Activated CD4-positive, CD25-positive, alpha-beta regulatory T cell treated with anti-CD3 and anti-CD28 coated beads, Interleukin-2, amount 50 U/mL, for 72 hours (primary cell): ENCODE results near the gene KLHDC3.
"Not testable (repeated sequence)": the region's sequence is repeated elsewhere in the genome, so short reads cannot be mapped to it uniquely, and the experiment has no call there.

ENCODE experiments used
- DNase-seq: peaks from one replicate; pipeline ENCODE4 v3.0.0; 2021

Gene KLHDC3

DNA sequence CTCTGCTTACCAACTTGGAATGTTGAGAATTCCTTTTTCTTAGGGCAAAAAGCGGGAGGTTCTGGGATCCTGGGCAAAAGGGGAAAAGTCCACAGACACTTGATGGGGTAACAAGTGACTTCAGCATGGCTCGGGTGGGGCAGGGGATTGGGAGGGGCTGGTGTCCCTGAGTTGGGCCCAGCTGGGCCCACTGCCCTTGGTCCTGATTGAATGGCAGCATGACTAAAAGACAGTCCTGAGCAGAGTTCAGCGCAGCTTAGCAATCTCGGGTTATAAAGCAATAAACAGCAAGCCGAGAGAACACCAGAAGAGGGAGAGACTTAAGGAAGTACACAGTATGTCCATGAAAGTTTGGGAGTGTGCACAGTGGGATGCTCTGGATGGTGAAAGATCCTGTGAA is 24.1 kb upstream of the KLHDC3 start:
- no peak for DNase-seq

DNA sequence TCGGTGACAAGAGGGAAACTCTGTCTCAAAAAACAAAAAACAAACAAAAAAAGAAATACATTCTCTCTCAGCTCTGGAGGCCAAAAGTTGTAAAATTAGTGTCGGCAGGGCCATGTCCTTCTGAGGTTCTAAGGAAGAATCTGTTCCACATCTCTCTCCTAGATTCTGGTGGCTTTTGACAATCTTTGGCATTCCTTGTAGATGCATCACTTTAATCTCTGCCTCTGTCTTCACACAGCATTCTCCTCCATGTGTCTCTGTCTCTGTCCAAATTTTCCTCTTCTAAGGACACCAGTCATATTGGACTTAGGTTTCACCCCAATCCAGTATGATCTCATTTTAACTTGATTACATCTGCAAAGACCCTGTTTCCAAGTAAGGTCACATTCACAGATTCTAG is 20.6 kb upstream of the KLHDC3 start:
- DNase-seq: no peak

DNA sequence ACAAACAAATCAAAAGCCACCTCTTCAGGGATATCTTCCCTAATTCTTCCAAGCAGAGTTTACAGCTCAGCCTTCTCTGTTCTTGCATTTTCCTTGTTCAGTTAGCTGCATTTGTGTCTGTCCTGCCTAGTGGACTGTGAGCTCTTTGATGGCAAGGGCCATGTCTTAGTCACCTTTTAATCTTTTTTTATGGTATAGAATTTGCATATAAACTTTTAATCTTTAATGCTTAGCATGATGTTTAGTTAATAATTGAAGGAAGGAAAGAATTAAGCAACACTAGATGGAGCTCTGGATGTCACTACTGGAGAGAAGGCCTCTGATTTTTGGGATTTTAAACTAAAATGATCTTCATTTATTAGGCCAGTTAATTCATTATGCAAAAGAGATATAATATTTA is 17.5 kb upstream of the KLHDC3 start:
- no peak for DNase-seq

DNA sequence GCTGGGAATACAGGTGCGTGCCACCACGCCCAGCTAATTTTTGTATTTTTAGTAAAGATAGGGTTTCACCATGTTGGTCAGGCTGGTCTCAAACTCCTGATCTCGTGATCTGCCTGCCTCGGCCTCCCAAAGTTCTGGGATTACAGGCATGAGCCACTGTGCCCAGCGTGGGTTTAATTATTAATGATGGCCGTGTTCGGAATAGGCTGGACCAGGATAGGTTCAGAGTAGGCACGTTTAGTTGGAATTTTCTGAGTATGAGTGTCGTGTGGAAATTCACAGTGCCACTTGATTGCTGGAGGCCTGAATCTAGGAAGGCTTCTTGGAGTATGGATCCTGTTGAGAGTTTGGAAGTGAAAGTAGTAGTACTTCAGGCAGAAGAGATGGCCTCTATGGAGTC is 15.8 kb upstream of the KLHDC3 start:
- DNase-seq: not testable (repeated sequence)

DNA sequence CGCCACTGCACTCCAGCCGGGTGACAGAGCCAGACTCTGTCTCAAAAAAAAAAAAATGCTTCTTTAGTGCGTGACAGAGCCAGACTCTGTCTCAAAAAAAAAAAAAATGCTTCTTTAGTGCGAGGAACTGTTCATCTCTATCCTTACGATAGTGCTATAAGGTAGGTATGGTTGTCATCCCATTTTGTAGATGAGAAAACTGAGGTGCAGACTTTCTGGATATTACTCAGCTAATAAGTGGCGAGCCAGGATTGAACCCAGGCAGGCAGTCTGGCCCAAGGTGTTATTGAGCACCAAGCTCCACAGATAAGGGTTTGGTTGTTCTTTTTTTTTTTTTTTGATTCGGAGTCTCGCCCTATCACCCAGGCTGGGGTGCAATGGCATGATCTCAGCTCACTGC is 12.2 kb upstream of the KLHDC3 start:
- no peak for DNase-seq

DNA sequence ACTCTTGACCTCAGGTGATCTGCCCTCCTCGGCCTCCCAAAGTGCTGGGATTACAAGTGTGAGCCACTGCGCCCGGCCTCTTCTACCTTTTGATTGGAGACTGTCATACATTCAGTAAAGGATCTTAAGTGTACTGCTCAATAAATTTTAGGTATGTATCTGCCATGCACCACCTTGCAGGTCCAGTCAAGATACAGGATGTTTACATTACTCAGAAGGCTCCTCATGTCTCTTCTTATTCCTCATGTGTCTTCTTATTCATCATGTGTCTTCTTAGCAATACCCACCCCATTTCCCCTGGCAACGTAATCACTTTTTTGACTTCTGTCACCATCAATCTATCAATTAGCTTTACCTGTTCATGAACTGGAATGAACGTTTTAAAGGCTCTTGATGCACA is 8.2 kb upstream of the KLHDC3 start:
- DNase-seq: no peak

DNA sequence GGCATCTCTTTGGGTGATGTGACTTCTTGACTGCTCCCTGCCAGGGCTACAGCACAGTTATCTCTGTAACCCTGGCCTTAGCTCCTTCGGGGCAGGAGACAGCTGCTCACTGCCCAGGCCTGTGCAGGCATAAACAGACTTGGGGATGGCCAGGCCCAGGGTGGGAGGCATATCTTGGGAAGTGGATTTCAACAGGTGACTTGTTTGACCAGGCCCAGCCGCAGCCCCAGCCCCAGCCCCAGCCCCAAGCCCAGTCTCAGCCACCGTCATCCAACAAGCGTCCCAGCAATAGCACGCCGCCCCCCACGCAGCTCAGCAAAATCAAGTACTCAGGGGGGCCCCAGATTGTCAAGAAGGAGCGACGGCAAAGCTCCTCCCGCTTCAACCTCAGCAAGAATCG is 7.8 kb upstream of the KLHDC3 start:
- DNase-seq: no peak

DNA sequence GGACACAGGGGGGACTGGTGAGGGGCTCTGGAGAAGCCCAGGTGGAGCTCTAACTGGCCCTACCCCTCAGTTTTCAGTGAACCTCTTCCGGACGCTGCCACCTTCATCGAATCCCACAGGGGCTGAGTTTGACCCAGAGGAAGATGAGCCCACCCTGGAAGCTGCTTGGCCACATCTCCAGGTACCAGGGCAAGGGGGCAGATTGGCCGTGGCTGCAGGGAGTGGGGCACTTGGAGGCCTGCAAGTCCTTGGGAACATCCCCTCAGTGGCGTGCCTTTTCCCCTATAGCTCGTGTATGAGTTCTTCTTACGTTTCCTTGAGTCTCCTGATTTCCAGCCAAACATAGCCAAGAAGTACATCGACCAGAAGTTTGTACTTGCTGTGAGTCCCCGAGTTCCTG is 6.9 kb upstream of the KLHDC3 start:
- no peak for DNase-seq

DNA sequence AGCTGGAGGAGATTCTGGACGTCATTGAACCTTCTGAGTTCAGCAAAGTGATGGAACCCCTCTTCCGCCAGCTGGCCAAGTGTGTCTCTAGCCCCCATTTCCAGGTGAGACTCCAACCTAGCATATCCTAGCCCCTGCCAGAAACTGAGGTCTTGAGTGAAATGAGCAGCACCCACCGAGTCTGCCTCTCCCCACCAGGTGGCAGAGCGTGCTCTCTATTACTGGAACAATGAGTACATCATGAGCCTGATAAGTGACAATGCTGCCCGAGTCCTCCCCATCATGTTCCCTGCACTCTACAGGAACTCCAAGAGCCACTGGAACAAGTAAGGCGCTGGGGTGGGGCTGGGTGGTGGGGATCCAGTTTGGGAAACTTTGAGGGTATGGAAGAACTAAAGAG is 4.9 kb upstream of the KLHDC3 start:
- DNase-seq: no peak

DNA sequence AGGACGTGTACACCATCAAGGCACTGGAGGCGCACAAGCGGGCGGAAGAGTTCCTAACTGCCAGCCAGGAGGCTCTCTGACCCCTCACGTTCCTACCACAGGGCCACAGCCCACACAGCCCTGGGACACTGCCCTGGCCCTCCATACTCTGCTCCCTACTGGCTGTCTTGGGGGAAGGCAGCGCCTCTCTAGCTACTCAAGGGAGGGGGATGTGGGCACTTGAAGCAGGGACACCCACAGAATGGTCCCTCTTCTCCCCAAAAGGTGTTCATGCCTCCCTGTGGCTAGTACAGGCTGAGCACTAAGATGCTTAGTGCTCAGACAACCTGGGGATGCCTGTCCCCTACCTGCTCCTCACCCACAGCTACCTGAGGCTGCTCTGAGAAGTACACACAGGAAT is 2.8 kb upstream of the KLHDC3 start:
- DNase-seq: no peak

DNA sequence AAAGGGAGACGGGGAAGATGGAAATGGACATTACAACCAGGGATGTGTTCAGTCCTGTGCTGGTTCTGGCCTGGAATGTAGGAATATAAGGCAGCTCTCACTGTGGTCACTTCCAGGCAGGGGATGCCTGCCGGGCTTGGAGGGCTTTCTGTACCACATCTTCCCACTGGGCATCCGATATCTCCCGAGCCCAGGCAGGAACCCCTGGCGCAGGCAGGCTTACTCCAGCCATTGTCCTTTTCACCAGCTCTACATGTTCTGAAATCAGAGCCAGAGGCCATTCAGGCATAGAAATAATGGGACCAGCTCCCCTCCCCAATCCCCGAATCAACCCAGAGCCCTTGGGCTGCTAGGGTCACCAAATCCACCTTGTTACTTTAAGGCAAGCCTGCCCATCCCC is 1.7 kb upstream of the KLHDC3 start:
- no peak for DNase-seq

DNA sequence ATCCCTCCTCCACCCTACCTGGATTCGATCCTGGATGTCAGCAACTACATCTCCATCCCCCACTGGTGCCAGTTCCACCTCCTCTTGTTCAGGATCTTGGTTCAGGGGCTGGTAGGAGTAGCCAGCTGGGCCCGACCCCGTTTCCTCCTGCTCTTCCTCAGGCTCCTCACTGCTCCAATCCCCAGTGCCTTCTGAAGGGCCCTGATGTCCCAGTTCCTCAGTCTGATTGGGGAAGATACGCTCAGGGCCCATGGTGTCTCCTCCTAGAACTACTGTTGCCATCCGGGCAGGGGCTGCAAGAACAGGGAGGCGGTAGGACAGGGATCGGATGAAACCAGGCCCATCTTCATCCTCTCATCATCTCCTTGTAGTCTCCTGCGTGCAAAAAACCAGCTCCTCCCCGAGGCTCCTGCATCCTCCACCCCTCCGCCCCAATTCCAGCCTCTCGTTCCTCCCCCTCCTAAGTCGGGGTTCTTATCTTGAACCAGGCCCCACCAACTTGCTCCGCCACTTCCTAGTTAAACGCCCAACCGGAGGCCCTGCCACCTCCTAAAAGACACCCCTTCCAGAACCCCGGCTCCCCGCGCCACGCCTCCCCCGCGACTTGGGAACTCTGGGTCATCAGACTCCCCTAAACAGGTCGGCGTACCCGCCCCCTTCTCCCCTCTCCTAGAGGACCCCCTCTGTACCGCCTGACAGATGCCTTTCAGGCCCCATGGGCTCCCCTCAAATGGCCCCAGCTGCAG is 779 bp upstream of the KLHDC3 start:
- DNase-seq: no peak

DNA sequence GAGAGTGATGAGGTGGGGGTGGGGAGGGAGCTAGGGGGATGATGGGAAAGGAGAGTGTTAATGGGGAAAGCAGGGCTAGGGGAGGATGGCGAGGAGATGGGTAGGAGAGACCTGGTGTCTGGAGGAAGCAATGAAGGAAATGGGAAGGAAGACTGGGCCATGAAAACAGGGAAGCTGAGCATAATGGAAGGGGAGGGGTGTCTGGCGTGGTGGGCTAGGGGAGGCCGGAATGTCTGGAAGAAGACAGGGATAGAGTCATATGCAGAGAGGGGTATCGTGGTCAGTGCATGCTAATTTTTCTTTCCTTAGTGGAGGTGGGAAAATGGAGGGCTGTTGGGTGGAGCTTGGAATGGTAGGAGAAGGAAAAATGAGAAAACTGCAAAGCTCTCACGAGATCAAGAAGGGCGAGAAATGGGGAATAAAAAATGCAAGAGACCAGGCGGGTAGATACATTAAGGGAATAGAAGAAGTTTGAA is 423 bp downstream of the KLHDC3 start:
- no peak for DNase-seq

DNA sequence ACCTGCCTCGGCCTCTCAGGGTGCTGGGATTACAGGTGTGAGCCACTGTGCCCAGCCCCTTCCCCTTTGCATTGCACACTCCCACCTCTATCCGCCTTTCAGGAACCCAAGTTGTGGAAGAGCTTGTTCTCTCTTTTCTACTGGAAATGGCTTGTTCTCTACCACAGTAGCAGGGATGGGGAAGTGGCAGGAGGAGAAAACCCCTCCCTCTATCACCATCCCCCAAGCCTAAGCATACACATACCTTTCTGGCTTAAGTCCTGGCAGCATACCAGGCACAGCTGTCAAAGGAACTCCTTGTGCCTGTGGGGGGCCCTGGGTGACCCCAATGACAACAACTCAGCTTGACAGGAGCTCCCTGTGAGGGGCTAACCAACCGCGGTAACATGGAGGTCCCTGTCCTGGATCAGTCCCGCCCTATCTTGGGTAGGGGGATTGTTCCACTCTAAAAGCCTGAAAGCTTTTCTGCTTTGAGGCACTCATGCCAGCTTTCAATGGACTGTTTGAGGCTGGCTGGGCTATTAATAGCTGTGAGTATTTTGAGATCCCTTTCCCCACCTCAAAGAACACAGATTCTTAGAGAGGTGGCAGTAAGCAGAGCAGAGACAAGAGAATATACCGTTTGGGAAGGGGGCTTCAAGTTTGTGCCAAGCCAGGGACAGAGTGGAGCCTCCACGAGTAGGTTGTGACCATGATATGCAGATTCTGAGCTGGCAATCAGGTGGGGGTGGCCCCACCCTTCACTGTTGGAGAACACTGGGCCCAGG is 2.3 kb downstream of the KLHDC3 start:
- DNase-seq: no peak

DNA sequence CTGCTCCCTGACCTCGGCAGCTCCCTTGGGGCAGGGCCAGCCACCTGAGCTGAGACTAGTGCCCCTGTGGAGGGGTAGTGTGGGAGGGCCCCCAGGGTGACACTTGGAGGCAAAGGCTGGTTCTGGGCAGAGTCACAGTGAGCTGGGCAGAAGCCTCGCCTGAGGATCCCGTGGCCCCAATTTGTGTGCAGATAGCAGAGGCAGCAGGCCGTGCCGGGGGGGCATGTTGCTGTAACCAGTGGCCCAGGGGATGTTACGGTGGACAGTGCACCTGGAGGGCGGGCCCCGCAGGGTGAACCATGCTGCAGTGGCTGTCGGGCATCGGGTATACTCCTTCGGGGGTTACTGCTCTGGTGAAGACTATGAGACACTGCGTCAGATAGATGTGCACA is 2.9 kb downstream of the KLHDC3 start:
- DNase-seq: no peak

DNA sequence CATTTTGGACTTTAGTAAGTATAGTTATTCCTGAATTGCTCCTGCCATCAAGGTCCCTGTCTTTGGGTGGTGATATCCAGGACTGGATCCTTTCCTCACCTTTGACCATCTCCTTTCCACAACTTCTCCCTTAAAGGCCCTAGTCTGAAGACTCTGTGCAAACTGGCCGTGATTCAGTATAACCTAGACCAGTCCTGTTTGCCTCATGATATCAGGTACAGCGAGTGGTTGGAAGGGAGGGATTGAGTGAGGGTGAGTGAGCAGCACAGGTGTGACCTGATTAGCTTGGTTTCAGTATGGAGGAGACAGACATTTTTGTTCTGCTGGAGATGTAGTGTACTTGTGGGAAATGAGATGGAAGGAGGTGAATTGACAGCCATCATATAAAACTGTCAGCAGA is 5.1 kb downstream of the KLHDC3 start:
- no peak for DNase-seq

DNA sequence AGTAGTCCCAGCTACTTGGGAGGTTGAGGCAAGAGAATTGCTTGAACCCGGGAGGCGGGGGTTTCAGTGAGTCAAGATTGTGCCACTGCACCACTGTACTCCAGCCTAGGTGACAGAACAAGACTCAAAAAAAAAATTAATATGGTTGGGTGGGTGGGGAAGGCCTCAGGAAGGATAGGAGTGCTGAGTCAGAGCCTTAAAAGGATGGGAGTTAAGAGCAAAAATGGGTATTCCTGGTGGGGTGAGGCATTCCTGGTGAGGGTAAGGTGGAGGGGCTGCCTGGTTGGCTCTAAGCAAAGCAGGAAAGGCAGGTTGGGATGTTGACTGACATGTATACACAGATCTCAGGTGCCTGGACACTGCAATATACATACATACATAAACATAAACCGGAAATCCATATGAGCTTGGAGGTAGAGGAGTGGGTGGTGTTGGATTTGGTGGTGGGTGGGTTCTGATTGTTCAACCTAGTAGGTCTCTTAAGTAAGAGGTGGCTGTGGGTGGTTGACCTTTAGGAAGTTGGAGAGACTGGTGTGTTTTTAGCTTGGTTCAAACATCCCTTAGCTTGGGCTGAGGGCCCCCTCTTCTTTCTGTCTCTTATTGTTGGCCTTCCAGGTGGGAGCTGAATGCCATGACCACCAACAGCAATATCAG is 6.1 kb downstream of the KLHDC3 start:
- no peak for DNase-seq

DNA sequence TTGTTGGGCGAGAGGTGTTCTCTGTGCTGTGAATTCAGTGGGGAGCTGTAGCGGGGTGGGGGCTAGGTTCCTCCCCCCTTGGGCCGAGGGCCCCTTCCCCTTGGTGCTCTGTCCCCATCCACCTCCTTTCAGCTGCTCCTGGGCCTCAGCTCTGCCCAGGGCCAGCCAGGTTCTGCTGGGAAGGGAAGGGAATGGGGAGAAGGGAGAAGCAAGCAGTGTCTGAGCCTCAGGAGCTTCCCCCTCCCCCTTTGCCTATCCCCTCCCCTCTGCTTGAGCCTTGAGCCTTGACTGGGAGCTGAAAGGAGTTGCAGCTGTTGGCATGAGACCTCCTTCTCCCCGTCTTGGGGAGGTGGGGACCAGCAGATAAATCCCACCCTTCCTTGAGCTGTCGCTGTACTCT is 6.8 kb downstream of the KLHDC3 start:
- no peak for DNase-seq

DNA sequence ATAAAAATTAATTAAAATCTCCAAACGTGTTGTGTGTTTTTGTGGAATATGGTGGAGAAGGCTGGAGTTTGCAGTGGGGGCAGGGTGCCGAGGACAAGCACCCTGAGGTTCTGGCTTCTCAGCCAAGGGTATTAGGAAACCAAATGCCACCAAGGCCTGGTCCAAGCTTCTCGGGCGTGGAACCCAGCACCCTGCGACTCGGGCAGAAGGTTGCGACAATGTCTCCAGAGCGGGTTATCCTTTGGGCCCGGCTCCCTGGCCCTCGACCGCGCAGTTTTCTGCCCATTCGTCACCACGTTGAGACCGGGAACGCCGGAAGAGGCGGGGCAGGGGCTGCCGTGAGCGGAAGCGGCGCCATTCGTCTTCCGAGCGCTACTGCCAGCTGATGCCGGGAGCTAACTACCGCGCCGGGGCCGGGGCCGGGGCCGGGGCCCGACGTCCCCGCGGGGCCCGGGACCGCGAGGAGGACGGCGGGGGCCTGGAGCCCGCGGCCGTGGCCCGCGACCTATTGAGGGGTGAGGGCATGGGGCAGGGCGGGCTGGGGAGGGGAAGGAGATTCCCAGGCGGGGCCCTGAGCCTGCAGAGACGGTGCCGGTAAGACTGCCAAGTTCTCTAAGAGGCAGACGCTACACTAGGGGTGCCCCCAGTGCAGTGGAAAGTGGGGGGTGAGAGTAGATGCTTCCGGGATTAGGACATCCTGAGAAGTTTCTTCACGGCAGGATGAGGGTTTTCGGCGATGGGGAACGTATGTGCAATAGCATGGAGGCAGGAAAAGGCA is 7.4 kb downstream of the KLHDC3 start, which contains the start of gene RRP36:
Gene RRP36, plus strand, starts transcription at position 354 of the 778 bp plus-strand sequence. Its CDS starts 32 bp downstream, at position 386.
- peak; percentile 73 for DNase-seq

DNA sequence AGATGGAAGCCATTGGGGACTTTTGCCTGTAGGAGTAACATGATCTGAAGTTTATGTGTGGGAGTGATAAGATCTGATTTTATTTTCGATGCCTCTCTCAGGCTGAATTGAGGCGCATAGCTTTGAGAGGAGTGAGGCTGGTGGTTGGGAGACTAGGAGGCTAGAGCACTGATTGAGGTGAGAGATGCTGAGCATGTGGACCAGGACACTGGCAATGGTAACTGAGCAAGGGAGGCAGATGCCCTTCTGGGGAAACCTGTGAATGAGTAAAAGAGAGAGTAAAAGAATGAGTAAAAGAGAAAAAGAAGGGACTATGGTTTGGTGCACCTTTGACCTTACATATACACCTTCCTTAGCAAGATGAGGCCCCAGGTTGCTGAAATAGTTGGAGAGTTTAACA is 10.4 kb downstream of the KLHDC3 start:
- DNase-seq: no peak

DNA sequence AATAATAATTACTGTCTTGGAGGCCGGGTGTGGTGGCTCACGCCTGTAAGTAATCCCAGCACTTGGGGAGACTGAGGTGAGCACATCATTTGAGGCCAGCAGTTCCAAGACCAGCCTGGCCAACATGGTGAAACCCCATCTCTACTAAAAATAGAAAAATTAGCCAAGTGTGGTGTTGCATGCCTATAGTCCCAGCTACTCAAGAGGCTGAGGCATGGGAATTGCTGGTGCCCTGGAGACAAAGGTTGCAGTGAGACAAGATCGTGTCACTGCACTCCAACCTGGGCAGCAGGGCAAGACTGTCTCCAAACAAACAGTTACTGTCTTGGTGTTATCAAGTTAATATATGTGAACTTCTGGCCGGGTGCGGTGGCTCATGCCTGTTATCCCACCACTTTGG is 12.3 kb downstream of the KLHDC3 start:
- DNase-seq: no peak

DNA sequence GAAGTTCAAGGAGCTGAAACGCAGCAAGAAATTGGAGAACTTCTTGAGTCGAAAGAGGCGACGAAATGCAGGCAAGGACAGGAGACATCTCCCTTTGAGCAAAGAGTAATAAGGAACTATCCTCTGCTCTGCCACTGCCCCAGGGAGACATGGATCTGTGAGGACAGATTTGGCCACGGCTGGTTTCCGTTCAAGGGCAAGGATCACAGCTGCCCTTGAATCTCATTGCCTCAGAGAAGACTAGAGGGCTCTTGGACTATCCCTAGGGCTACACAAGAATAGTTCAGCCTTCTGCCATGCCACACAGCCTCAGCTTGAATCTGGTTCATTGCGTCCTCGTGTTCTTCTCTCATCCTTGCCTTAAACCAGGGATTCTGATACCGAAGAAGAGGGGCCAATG is 15.1 kb downstream of the KLHDC3 start:
- DNase-seq: no peak

DNA sequence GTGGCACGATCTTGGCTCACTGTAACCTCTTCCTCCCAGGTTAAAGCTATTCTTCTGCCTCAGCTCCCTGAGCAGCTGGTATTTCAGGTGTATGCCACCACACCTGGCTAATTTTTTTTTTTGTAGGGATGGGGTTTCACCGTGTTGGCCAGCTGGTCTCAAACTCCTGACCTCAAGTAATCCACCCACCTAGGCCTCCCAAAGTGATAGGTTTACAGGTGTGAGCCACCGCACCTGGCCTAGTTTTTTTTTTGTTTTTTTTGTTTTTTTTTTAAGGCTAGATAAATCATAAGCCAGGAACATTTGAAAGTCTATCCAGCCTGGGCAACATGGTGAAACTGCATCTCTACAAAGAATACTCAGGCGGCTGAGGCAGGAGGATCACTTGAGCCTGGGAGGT is 18.3 kb downstream of the KLHDC3 start:
- no peak for DNase-seq
